ENCODE measurements around the gene EFNA4. TPM values are rescaled to one million over a fixed set of nuclear protein-coding genes. Genes with fewer than 3 reads are reported as not detected.
"Not testable (repeated sequence)": the region's sequence is repeated elsewhere in the genome, so short reads cannot be mapped to it uniquely, and the experiment has no call there.

Gene EFNA4
- total and polyA plus RNA-seq, 2 of the 8 experiments (the other 6 are each of a cell fraction or from before 2014, with no cell fraction given) = 21.9 to 23.9 TPM

- TF ChIP-seq SP4 (IDR thresholded peaks at IDR 0.05; ENCODE audit: low read length) (no peak), EGR1 (IDR thresholded peaks at IDR 0.05; ENCODE audit: borderline replicate concordance, low read depth, low read length) (no peak)
Observed at GRCh38 chr1:155117610-155118009, 54.1 kb downstream of the EFNA4 start (continued).

- H3K4me2 ChIP-seq (ENCODE audit: insufficient read depth in 1 of 2, low read depth in 2 of 2, low read length in 2 of 2); FAIRE-seq; H4K20me1 ChIP-seq (replicated peaks in 1 of 2; ENCODE audit: control insufficient read depth in 1 of 2, insufficient read depth in 2 of 2, low read length in 2 of 2); H3K4me3 ChIP-seq (ENCODE audit: extremely low read depth in 1 of 4, insufficient read depth in 2 of 4, low read depth in 3 of 4, low read length in 4 of 4); H2BK5ac ChIP-seq (ENCODE audit: low read depth, low read length); H2AK5ac ChIP-seq (ENCODE audit: low read depth, low read length); H2AFZ ChIP-seq (ENCODE audit: low read length); H3K56ac ChIP-seq (replicated peaks; ENCODE audit: insufficient read length, low read depth, low read length); H3K4ac ChIP-seq (replicated peaks; ENCODE audit: insufficient read length, low read depth, low read length); H3K18ac ChIP-seq (ENCODE audit: extremely low read depth, low read length); H3K36me3 ChIP-seq (ENCODE audit: control insufficient read depth in 2 of 4, insufficient read depth in 4 of 4, low read length in 3 of 4); H4K5ac ChIP-seq (ENCODE audit: insufficient read length, low read depth, low read length); H3K27ac ChIP-seq (ENCODE audit: low read depth, low read length); H3K14ac ChIP-seq (ENCODE audit: insufficient read length); H3K23me2 ChIP-seq (ENCODE audit: low read depth, low read length); H2BK20ac ChIP-seq (ENCODE audit: low read length); H3K9ac ChIP-seq (replicated peaks in 1 of 4; ENCODE audit: extremely low read depth in 1 of 4, low read depth in 3 of 4, low read length in 3 of 4); H3K27me3 ChIP-seq (replicated peaks in 1 of 4; ENCODE audit: control insufficient read depth in 3 of 4, extremely low read depth in 1 of 4, insufficient read depth in 3 of 4, low read length in 3 of 4); H3K9me3 ChIP-seq (ENCODE audit: insufficient read depth in 2 of 2, low read depth in 1 of 2, low read length in 1 of 2); DNase-seq (ENCODE audit: low read depth in 1 of 2, low spot score in 2 of 2); H2BK15ac ChIP-seq (ENCODE audit: low read length); H4K8ac ChIP-seq (ENCODE audit: extremely low read depth, insufficient read depth, low read length); H3K4me1 ChIP-seq (replicated peaks in 1 of 4; ENCODE audit: control insufficient read depth in 3 of 4, insufficient read depth in 4 of 4, low read length in 3 of 4); H2BK12ac ChIP-seq (ENCODE audit: low read depth, low read length); H4K91ac ChIP-seq (replicated peaks; ENCODE audit: insufficient read length, low read length); H3K23ac ChIP-seq (ENCODE audit: insufficient read length); H3K79me2 ChIP-seq (ENCODE audit: control insufficient read depth in 1 of 2, insufficient read depth in 2 of 2, low read length in 2 of 2); H3K79me1 ChIP-seq (ENCODE audit: low read depth, low read length); H2BK120ac ChIP-seq (replicated peaks; ENCODE audit: low read depth, low read length): not testable (repeated sequence)
- POLR2A ChIA-PET (ENCODE audit: partially characterized antibody) = interaction anchor here (0.7 to 1.3 kb wide), 2 partner anchors 16 to 67 kb away, joined by 3 to 4 read pairs; no protein-coding TSS in a partner anchor
- 88% methylated on average over 7 of the region's 7 CpGs; no CpG with 5 or more reads in 1 of the 2 experiments for WGBS, 2 experiments (ENCODE audit: extremely low coverage in 1 of 2, insufficient coverage in 1 of 2, insufficient read length in 1 of 2, insufficient replicate concordance in 2 of 2, low coverage in 1 of 2, low lambda C conversion rate in 2 of 2, missing lambda C conversion rate in 1 of 2)
- CTCF ChIA-PET (ENCODE audit: partially characterized antibody) = interaction anchor here (0.9 to 3.9 kb wide), 7 partner anchors 12 to 373 kb away, joined by 3 to 26 read pairs (median 3); partner anchors contain the start of gene EFNA4
Observed at GRCh38 chr1:155118090-155118489, 54.5 kb downstream of the EFNA4 start.

Other genes starting within 250 kb of the EFNA4 start
- gene KCNN3, start 193.5 kb upstream of the EFNA4 start, total RNA-seq (2021; fragmentation: NEBNext Ultra II Directional; extraction: Animal tissue kit (Norgen Biotek cat#: 25700)) = 2.8 and 3.0 TPM in 2 replicates
- 3.7 and 4.5 TPM in 2 replicates for gene KCNN3, start 193.5 kb upstream of the EFNA4 start, polyA plus RNA-seq (2011; rRNA removed)
- gene PMVK, start 127.0 kb upstream of the EFNA4 start, total RNA-seq (2021; fragmentation: NEBNext Ultra II Directional; extraction: Animal tissue kit (Norgen Biotek cat#: 25700)) = 26.5 and 30.5 TPM in 2 replicates
- gene PMVK, start 127.0 kb upstream of the EFNA4 start, polyA plus RNA-seq (2011; rRNA removed) = 23.8 and 36.8 TPM in 2 replicates
- 17.9 and 19.8 TPM in 2 replicates for gene PBXIP1, start 107.6 kb upstream of the EFNA4 start, total RNA-seq (2021; fragmentation: NEBNext Ultra II Directional; extraction: Animal tissue kit (Norgen Biotek cat#: 25700))
- gene PBXIP1, start 107.6 kb upstream of the EFNA4 start, polyA plus RNA-seq (2011; rRNA removed) = 12.0 and 14.3 TPM in 2 replicates
- 31.6 and 32.4 TPM in 2 replicates for gene PYGO2, start 102.0 kb upstream of the EFNA4 start, total RNA-seq (2021; fragmentation: NEBNext Ultra II Directional; extraction: Animal tissue kit (Norgen Biotek cat#: 25700))
- 31.0 and 36.3 TPM in 2 replicates for gene PYGO2, start 102.0 kb upstream of the EFNA4 start, polyA plus RNA-seq (2011; rRNA removed)
- gene SHC1, start 93.0 kb upstream of the EFNA4 start, total RNA-seq (2021; fragmentation: NEBNext Ultra II Directional; extraction: Animal tissue kit (Norgen Biotek cat#: 25700)) = 204 and 212 TPM in 2 replicates
- 177 and 197 TPM in 2 replicates for gene SHC1, start 93.0 kb upstream of the EFNA4 start, polyA plus RNA-seq (2011; rRNA removed)
- gene CKS1B, start 89.1 kb upstream of the EFNA4 start, total RNA-seq (2021; fragmentation: NEBNext Ultra II Directional; extraction: Animal tissue kit (Norgen Biotek cat#: 25700)) = 284 and 294 TPM in 2 replicates
- gene CKS1B, start 89.1 kb upstream of the EFNA4 start, polyA plus RNA-seq (2011; rRNA removed) = 801 and 1,025 TPM in 2 replicates
- 97.4 and 104 TPM in 2 replicates for gene FLAD1, start 80.4 kb upstream of the EFNA4 start, total RNA-seq (2021; fragmentation: NEBNext Ultra II Directional; extraction: Animal tissue kit (Norgen Biotek cat#: 25700))
- 143 and 189 TPM in 2 replicates for gene FLAD1, start 80.4 kb upstream of the EFNA4 start, polyA plus RNA-seq (2011; rRNA removed)
- gene LENEP, start 70.2 kb upstream of the EFNA4 start, total RNA-seq (2021; fragmentation: NEBNext Ultra II Directional; extraction: Animal tissue kit (Norgen Biotek cat#: 25700)) = 1.2 and 1.3 TPM in 2 replicates
- 1.1 TPM in 1 of 2 replicates, not detected in the other for gene LENEP, start 70.2 kb upstream of the EFNA4 start, polyA plus RNA-seq (2011; rRNA removed)
- gene ZBTB7B, start 60.9 kb upstream of the EFNA4 start, total RNA-seq (2021; fragmentation: NEBNext Ultra II Directional; extraction: Animal tissue kit (Norgen Biotek cat#: 25700)) = 22.1 and 24.5 TPM in 2 replicates
- gene ZBTB7B, start 60.9 kb upstream of the EFNA4 start, polyA plus RNA-seq (2011; rRNA removed) = 36.9 and 38.3 TPM in 2 replicates
- 0.43 TPM in 1 of 2 replicates, not detected in the other for gene DCST2, start 30.0 kb upstream of the EFNA4 start, total RNA-seq (2021; fragmentation: NEBNext Ultra II Directional; extraction: Animal tissue kit (Norgen Biotek cat#: 25700))
- 1.7 and 2.1 TPM in 2 replicates for gene DCST2, start 30.0 kb upstream of the EFNA4 start, polyA plus RNA-seq (2011; rRNA removed)
- not detected in 2 replicates for gene DCST1, start 29.9 kb upstream of the EFNA4 start, total RNA-seq (2021; fragmentation: NEBNext Ultra II Directional; extraction: Animal tissue kit (Norgen Biotek cat#: 25700))
- gene DCST1, start 29.9 kb upstream of the EFNA4 start, polyA plus RNA-seq (2011; rRNA removed) = 0.03 TPM in 1 of 2 replicates, not detected in the other
- 32.2 and 32.9 TPM in 2 replicates for gene ADAM15, start 12.4 kb upstream of the EFNA4 start, total RNA-seq (2021; fragmentation: NEBNext Ultra II Directional; extraction: Animal tissue kit (Norgen Biotek cat#: 25700))
- 37.6 and 51.2 TPM in 2 replicates for gene ADAM15, start 12.4 kb upstream of the EFNA4 start, polyA plus RNA-seq (2011; rRNA removed)
- gene EFNA3, start 15.1 kb downstream of the EFNA4 start, total RNA-seq (2021; fragmentation: NEBNext Ultra II Directional; extraction: Animal tissue kit (Norgen Biotek cat#: 25700)) = 10.8 and 11.6 TPM in 2 replicates
- gene EFNA3, start 15.1 kb downstream of the EFNA4 start, polyA plus RNA-seq (2011; rRNA removed) = 13.8 and 18.7 TPM in 2 replicates
- gene EFNA1, start 64.1 kb downstream of the EFNA4 start, total RNA-seq (2021; fragmentation: NEBNext Ultra II Directional; extraction: Animal tissue kit (Norgen Biotek cat#: 25700)) = 4.0 and 4.9 TPM in 2 replicates
- 11.8 and 14.6 TPM in 2 replicates for gene EFNA1, start 64.1 kb downstream of the EFNA4 start, polyA plus RNA-seq (2011; rRNA removed)
- gene SLC50A1, start 72.1 kb downstream of the EFNA4 start, total RNA-seq (2021; fragmentation: NEBNext Ultra II Directional; extraction: Animal tissue kit (Norgen Biotek cat#: 25700)) = 36.5 and 41.6 TPM in 2 replicates
- gene SLC50A1, start 72.1 kb downstream of the EFNA4 start, polyA plus RNA-seq (2011; rRNA removed) = 80.7 and 90.8 TPM in 2 replicates
- gene DPM3, start 76.8 kb downstream of the EFNA4 start, total RNA-seq (2021; fragmentation: NEBNext Ultra II Directional; extraction: Animal tissue kit (Norgen Biotek cat#: 25700)) = 44.8 and 49.3 TPM in 2 replicates
- gene DPM3, start 76.8 kb downstream of the EFNA4 start, polyA plus RNA-seq (2011; rRNA removed) = 227 and 349 TPM in 2 replicates
- gene KRTCAP2, start 109.6 kb downstream of the EFNA4 start, total RNA-seq (2021; fragmentation: NEBNext Ultra II Directional; extraction: Animal tissue kit (Norgen Biotek cat#: 25700)) = 146 TPM in 2 replicates
- gene KRTCAP2, start 109.6 kb downstream of the EFNA4 start, polyA plus RNA-seq (2011; rRNA removed) = 317 and 419 TPM in 2 replicates
- 15.0 and 15.5 TPM in 2 replicates for gene TRIM46, start 110.1 kb downstream of the EFNA4 start, total RNA-seq (2021; fragmentation: NEBNext Ultra II Directional; extraction: Animal tissue kit (Norgen Biotek cat#: 25700))
- 21.6 and 34.7 TPM in 2 replicates for gene TRIM46, start 110.1 kb downstream of the EFNA4 start, polyA plus RNA-seq (2011; rRNA removed)
- 2.6 and 3.0 TPM in 2 replicates for gene THBS3, start 144.2 kb downstream of the EFNA4 start, total RNA-seq (2021; fragmentation: NEBNext Ultra II Directional; extraction: Animal tissue kit (Norgen Biotek cat#: 25700))
- gene THBS3, start 144.2 kb downstream of the EFNA4 start, polyA plus RNA-seq (2011; rRNA removed) = 3.5 and 5.0 TPM in 2 replicates
- 47.9 and 55.0 TPM in 2 replicates for gene MTX1, start 145.0 kb downstream of the EFNA4 start, total RNA-seq (2021; fragmentation: NEBNext Ultra II Directional; extraction: Animal tissue kit (Norgen Biotek cat#: 25700))
- 131 and 161 TPM in 2 replicates for gene MTX1, start 145.0 kb downstream of the EFNA4 start, polyA plus RNA-seq (2011; rRNA removed)
- 52.2 and 55.4 TPM in 2 replicates for gene ENTREP3, start 191.7 kb downstream of the EFNA4 start, total RNA-seq (2021; fragmentation: NEBNext Ultra II Directional; extraction: Animal tissue kit (Norgen Biotek cat#: 25700))
- gene ENTREP3, start 191.7 kb downstream of the EFNA4 start, polyA plus RNA-seq (2011; rRNA removed) = 22.8 and 39.1 TPM in 2 replicates
- 48.9 and 50.0 TPM in 2 replicates for gene SCAMP3, start 198.6 kb downstream of the EFNA4 start, total RNA-seq (2021; fragmentation: NEBNext Ultra II Directional; extraction: Animal tissue kit (Norgen Biotek cat#: 25700))
- gene SCAMP3, start 198.6 kb downstream of the EFNA4 start, polyA plus RNA-seq (2011; rRNA removed) = 143 and 151 TPM in 2 replicates
- gene CLK2, start 209.8 kb downstream of the EFNA4 start, total RNA-seq (2021; fragmentation: NEBNext Ultra II Directional; extraction: Animal tissue kit (Norgen Biotek cat#: 25700)) = 58.2 and 62.2 TPM in 2 replicates
- 76.0 and 98.8 TPM in 2 replicates for gene CLK2, start 209.8 kb downstream of the EFNA4 start, polyA plus RNA-seq (2011; rRNA removed)
- 5.5 and 6.4 TPM in 2 replicates for gene HCN3, start 213.7 kb downstream of the EFNA4 start, total RNA-seq (2021; fragmentation: NEBNext Ultra II Directional; extraction: Animal tissue kit (Norgen Biotek cat#: 25700))
- gene HCN3, start 213.7 kb downstream of the EFNA4 start, polyA plus RNA-seq (2011; rRNA removed) = 7.3 and 8.8 TPM in 2 replicates
- 2.3 and 2.4 TPM in 2 replicates for gene PKLR, start 237.7 kb downstream of the EFNA4 start, total RNA-seq (2021; fragmentation: NEBNext Ultra II Directional; extraction: Animal tissue kit (Norgen Biotek cat#: 25700))
- 7.5 and 9.9 TPM in 2 replicates for gene PKLR, start 237.7 kb downstream of the EFNA4 start, polyA plus RNA-seq (2011; rRNA removed)
- gene FDPS, start 245.1 kb downstream of the EFNA4 start, total RNA-seq (2021; fragmentation: NEBNext Ultra II Directional; extraction: Animal tissue kit (Norgen Biotek cat#: 25700)) = 368 and 370 TPM in 2 replicates
- 234 and 267 TPM in 2 replicates for gene FDPS, start 245.1 kb downstream of the EFNA4 start, polyA plus RNA-seq (2011; rRNA removed)

Measured in H1 (cell line).